GM13977 (cell line): ENCODE data around the gene CNTNAP2.

Experiments
- DNase-seq: peaks from one replicate; pipeline ENCODE4 v3.0.0; 2012; ENCODE audit warnings: low spot score
- in situ Hi-C: fragments of 300-500 bp; cut with MboI; formaldehyde crosslinking; loops from one replicate; pipeline ENCODE4 v1.12.0; 2022; ENCODE audit warnings: low sequenced_read_pairs, low pct_unique_long_range_greater_than_20kb, mixed read lengths, inconsistent platforms; ENCODE audit not compliant: unreplicated experiment
- TF ChIP-seq, protein P1 (sequence below): IDR thresholded peaks from 2 replicates; pipeline ENCODE4 v1.5.1; 2012; ENCODE audit warnings: mild to moderate bottlenecking, control low read depth; ENCODE audit not compliant: insufficient read depth; ENCODE audit errors: extremely low read depth, missing control alignments

The CNTNAP2 gene

DNA sequence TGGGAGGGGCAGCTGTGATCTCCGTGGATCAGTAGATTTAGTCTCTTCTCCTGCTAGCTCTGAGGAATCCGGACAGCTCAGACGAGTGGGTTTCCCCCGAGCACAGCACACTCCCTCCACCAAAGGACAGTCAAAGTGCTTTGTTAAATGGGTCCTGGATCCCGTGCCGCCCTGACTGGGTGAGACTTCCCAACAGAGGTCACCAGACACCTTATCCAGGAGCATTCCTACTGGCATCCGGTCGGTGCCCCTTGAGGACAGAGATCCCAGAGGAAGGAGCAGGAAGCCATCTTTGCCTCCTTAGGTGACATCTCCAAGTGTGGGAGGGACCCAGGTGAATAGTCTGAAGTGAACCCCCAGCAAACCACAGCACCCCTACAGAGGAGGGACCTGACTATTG lies 1148.9 kb downstream of the CNTNAP2 start:
- no peak for DNase-seq
- TF ChIP-seq, protein P1, sequence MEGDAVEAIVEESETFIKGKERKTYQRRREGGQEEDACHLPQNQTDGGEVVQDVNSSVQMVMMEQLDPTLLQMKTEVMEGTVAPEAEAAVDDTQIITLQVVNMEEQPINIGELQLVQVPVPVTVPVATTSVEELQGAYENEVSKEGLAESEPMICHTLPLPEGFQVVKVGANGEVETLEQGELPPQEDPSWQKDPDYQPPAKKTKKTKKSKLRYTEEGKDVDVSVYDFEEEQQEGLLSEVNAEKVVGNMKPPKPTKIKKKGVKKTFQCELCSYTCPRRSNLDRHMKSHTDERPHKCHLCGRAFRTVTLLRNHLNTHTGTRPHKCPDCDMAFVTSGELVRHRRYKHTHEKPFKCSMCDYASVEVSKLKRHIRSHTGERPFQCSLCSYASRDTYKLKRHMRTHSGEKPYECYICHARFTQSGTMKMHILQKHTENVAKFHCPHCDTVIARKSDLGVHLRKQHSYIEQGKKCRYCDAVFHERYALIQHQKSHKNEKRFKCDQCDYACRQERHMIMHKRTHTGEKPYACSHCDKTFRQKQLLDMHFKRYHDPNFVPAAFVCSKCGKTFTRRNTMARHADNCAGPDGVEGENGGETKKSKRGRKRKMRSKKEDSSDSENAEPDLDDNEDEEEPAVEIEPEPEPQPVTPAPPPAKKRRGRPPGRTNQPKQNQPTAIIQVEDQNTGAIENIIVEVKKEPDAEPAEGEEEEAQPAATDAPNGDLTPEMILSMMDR: no peak
- in situ Hi-C loops: no loop called here

DNA sequence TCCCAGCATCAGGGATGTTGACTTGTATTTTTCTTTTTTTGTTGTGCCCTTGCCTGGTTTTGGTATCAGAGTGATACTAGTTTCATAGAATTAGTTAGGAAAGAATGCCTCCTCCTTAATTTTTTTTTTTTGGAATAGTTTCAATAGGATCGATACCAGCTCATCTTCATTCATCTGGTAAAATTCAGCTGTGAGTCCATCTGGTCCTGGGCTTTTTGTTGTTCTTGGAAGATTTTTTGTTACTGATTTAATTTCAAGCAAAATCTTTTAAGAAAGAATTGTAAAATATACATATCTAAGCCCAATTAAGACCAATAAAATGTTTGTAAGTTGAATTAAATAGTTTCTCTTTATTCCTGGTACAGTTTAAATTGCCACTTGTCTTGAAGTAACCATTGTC lies 1159.5 kb downstream of the CNTNAP2 start:
- in situ Hi-C loops: no loop called here

DNA sequence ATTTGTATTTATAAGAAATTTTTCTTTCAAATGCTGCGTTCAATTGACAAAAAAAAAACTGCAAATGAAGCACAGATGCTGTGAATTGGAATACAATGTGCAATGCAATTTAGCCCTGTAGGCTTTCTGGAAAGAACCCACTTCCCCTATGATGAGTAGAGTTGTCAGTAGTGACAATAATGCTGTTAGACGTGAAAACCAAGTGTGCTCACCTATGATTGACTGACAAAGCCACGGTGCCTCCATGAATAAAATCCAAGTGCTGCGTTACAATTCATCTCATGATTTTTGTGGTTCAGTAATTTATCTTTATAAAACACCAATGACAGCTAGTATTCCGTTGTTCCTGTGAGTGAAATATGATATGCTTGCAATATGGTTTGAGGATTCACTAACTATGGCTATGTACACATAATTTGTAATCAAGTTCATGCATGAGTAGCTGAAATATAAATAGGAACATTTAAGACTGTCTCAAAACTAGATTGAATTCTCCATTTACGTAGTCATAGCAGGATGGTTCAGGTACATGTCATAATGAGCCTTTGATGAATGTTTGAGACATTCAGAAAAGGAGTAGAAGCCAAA lies 1160.3 kb downstream of the CNTNAP2 start:
- in situ Hi-C loops: no loop called here
- TF ChIP-seq, protein P1: no peak
- DNase-seq: no peak

More for the DNA sequence above, 1159.5 kb downstream of the CNTNAP2 start:
- TF ChIP-seq, protein P1: no peak
- no peak for DNase-seq

DNA sequence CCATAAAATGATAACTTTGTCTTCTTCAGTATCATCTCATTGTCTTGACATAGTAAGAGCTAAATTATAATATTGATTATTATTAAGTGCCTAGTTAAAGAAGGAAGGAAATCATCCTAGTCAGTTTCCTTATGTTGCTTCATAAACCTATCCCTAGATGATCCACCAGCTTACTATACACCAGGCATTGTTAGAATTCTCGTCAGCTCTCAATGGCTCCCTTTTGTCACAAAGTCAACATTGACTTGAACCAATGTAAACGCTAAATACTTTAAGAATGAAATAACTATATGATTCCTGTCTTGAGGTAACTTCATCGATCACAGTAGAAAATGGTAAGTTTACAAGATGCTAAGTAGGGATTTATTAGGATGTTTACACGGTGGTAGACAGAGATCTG lies 1162.9 kb downstream of the CNTNAP2 start:
- in situ Hi-C loops: no loop called here
- TF ChIP-seq, protein P1: no peak
- no peak for DNase-seq

DNA sequence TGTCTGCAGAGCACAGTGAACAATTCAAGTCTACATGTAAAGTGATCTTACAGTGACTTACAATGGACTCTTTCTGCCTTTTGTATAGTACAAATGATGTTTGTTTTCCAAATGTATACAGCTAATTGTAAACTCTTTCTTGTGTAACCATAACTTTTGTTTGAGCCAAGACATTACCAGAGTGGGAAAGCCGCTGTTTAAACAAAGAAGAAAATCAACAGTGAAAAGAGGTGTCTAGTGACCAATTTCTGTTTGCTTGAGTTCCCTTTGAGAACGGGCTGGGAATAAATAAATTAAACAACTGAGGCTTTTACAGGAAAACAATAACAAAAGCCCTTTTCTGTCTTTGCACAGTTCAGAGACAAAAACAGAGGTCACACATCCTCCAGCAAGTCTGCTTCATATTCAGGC lies 1163.4 kb downstream of the CNTNAP2 start:
- no peak for DNase-seq
- in situ Hi-C loops: no loop called here

DNA sequence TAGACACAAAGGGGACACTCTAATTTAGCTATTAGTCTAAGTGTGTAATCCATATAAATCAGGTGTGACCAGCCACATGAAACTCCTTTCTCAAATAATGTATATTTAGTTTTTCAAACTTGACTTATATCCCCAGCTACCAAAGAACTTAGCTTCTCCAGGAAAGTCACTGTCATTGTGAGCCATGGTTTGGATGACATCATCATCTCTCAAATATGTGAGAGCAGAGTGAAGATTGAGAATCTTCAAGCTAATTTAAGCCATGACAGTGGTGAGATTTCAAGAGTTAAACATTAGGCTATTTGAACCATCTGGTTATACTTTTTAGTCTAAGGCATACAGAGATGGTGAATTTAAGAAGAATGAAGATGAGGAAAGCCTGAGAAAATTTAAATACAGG lies 1165.6 kb downstream of the CNTNAP2 start:
- in situ Hi-C loops: no loop called here
- TF ChIP-seq, protein P1: no peak

More for the DNA sequence above, 1163.4 kb downstream of the CNTNAP2 start:
- TF ChIP-seq, protein P1: no peak

DNA sequence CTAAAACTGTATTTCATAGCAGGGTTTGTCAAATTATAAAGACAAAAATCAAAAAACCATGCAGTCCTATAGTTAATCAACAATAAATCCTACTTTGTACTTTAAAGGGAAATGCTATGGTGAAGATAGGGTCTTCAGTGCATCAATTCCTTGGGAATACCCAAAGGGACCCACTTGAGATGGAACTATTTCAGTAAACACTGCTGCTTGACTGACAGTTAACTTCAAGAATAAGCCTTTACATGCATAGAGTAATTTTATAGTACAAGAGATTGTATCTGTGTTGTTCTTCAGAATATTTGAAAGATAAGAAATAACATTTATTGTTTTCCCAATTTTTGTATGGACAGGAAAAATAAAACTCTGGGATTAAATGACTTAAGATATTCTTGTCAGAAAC lies 1179.6 kb downstream of the CNTNAP2 start:
- in situ Hi-C loops: no loop called here
- no peak for DNase-seq
- TF ChIP-seq, protein P1: no peak

More for the DNA sequence above, 1165.6 kb downstream of the CNTNAP2 start:
- DNase-seq: no peak
